Keratinocyte (primary cell): ENCODE data around the gene G6PC3. TPM values are rescaled to one million over a fixed set of nuclear protein-coding genes. Genes with fewer than 3 reads are reported as not detected.
A peak's percentile ranks its signal among the peaks of the same experiment; 100 is the strongest.
"Not testable (repeated sequence)": the region's sequence is repeated elsewhere in the genome, so short reads cannot be mapped to it uniquely, and the experiment has no call there.

Experiments
- DNase-seq: peaks from one replicate; pipeline ENCODE4 v3.0.0-alpha.2; 2011; ENCODE audit warnings: low read depth, missing footprints, low spot score
- FAIRE-seq: peaks from 2 replicates; lab custom pipeline; 2011; peaks lifted over from hg19 to GRCh38; lab: Jason Lieb, UNC
- H2AFZ ChIP-seq: 2 replicates; pipeline ENCODE4 v1.6.0; 2012; ENCODE audit warnings: low read length, control low read depth, inconsistent platforms; ENCODE audit not compliant: control insufficient read depth
- H3K27ac ChIP-seq: 2 replicates; pipeline ENCODE4 v1.5.1; 2011; ENCODE audit warnings: low read length; ENCODE audit not compliant: control insufficient read depth, insufficient read depth
- H3K27me3 ChIP-seq: 3 replicates; pipeline ENCODE4 v1.6.0; 2011; ENCODE audit warnings: low read length; ENCODE audit not compliant: control insufficient read depth, insufficient read depth; ENCODE audit errors: extremely low read depth
- H3K36me3 ChIP-seq, 2 experiments: 2 replicates in 1 of 2; 3 replicates in 1 of 2; pipeline ENCODE4 v1.5.1; 2011; ENCODE audit warnings: low read length in 2 of 2, mild to moderate bottlenecking in 1 of 2; ENCODE audit not compliant: control insufficient read depth in 2 of 2, insufficient read depth in 2 of 2; ENCODE audit errors: extremely low read depth in 1 of 2
- H3K4me1 ChIP-seq: 3 replicates; pipeline ENCODE4 v1.5.1; 2011; ENCODE audit warnings: low read length; ENCODE audit not compliant: control insufficient read depth, insufficient read depth; ENCODE audit errors: extremely low read depth
- H3K4me2 ChIP-seq: 3 replicates; pipeline ENCODE4 v1.6.0; 2011; ENCODE audit warnings: low read depth, low read length; ENCODE audit not compliant: control insufficient read depth, insufficient read depth; ENCODE audit errors: extremely low read depth
- H3K4me3 ChIP-seq, 3 experiments: fragments of 200-600 bp in 1 of 3; sonication (generic) in 1 of 3; 2 replicates in 2 of 3; 3 replicates in 1 of 3; pipeline ENCODE4 v1.5.1; 2011 to 2016; ENCODE audit warnings: low read length in 3 of 3, mild to moderate bottlenecking in 3 of 3, control low read depth in 2 of 3, inconsistent platforms in 1 of 3, low read depth in 1 of 3, mixed read lengths in 1 of 3, mixed run types in 1 of 3, moderate library complexity in 1 of 3; ENCODE audit not compliant: control insufficient read depth in 2 of 3, insufficient read depth in 2 of 3; ENCODE audit errors: extremely low read depth in 1 of 3
- H3K79me2 ChIP-seq: 2 replicates; pipeline ENCODE4 v1.6.0; 2012; ENCODE audit warnings: low read length; ENCODE audit not compliant: control insufficient read depth, insufficient read depth
- H3K9ac ChIP-seq: 3 replicates; pipeline ENCODE4 v1.6.0; 2011; ENCODE audit warnings: low read length; ENCODE audit not compliant: control insufficient read depth, insufficient read depth; ENCODE audit errors: extremely low read depth
- H3K9me1 ChIP-seq: 3 replicates; pipeline ENCODE4 v1.6.0; 2011; ENCODE audit warnings: low read length; ENCODE audit not compliant: control insufficient read depth, insufficient read depth; ENCODE audit errors: extremely low read depth
- H3K9me3 ChIP-seq: 2 replicates; pipeline ENCODE4 v1.5.1; 2012; ENCODE audit warnings: low read depth, low read length; ENCODE audit not compliant: control insufficient read depth
- H4K20me1 ChIP-seq: 3 replicates; pipeline ENCODE4 v1.6.0; 2011; ENCODE audit warnings: low read length; ENCODE audit not compliant: control insufficient read depth, insufficient read depth; ENCODE audit errors: extremely low read depth
- EZH2 ChIP-seq: IDR thresholded peaks from one replicate; pipeline ENCODE4 v1.6.1; 2012; ENCODE audit warnings: inconsistent platforms, mild to moderate bottlenecking, low read length, moderate library complexity
- dilution Hi-C: fragments of 300-500 bp; cut with MboI; formaldehyde crosslinking; loops from one replicate; pipeline ENCODE4 v1.7.0; 2020; ENCODE audit warnings: low sequenced_read_pairs; ENCODE audit not compliant: extremely low pct_ligation_motif_present
- polyA minus RNA-seq, 3 experiments: library from RNA; depleted of rRNA, polyadenylated mRNA; stranded (reverse); fragments of >200 nt; gene quantifications; 1 replicate in 1 of 3; 2 replicates in 1 of 3; 3 replicates in 1 of 3; pipeline ENCODE4 v1.2.3, GENCODE V29; 2011
- polyA plus RNA-seq, 5 experiments: library from polyadenylated mRNA; depleted of rRNA in 3 of 5; stranded (reverse) in 3 of 5; stranded (forward) in 1 of 5; unstranded in 1 of 5; fragments of >200 nt; gene quantifications; 1 replicate in 1 of 5; 2 replicates in 3 of 5; 3 replicates in 1 of 5; pipeline versions ENCODE4 v1.2.1 to v1.2.3, GENCODE V29; 2011 to 2012; ENCODE audit warnings: missing spikeins in 2 of 5, low read depth in 1 of 5, low replicate concordance in 1 of 5
- TF ChIP-seq, protein P1 (sequence below), 3 experiments: IDR thresholded peaks in 1 of 3; conservative IDR thresholded peaks in 1 of 3; optimal IDR thresholded peaks in 1 of 3; 2 replicates in 2 of 3; 3 replicates in 1 of 3; pipeline versions ENCODE3 to v1.5.1; 2011; ENCODE audit warnings: low read length in 3 of 3, mild to moderate bottlenecking in 3 of 3, moderate library complexity in 2 of 3, control low read depth in 1 of 3, inconsistent platforms in 1 of 3; ENCODE audit not compliant: insufficient read depth in 2 of 3; ENCODE audit errors: extremely low read depth in 1 of 3

Gene G6PC3, protein sequence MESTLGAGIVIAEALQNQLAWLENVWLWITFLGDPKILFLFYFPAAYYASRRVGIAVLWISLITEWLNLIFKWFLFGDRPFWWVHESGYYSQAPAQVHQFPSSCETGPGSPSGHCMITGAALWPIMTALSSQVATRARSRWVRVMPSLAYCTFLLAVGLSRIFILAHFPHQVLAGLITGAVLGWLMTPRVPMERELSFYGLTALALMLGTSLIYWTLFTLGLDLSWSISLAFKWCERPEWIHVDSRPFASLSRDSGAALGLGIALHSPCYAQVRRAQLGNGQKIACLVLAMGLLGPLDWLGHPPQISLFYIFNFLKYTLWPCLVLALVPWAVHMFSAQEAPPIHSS
- polyA plus RNA-seq (28.0 to 44.2 TPM (median 37.9 TPM) in 3 replicates), polyA minus RNA-seq (37.6 to 78.4 TPM (median 53.8 TPM) in 3 replicates)
- polyA plus RNA-seq (2011; ENCODE audit: low read depth): 1.1 TPM
- polyA plus RNA-seq (2011; cell fraction: cytosol; rRNA removed): 25.6 and 47.9 TPM in 2 replicates
- 31.1 and 39.6 TPM in 2 replicates for polyA plus RNA-seq (2011; cell fraction: nucleus; rRNA removed)
- polyA plus RNA-seq (2012; ENCODE audit: low replicate concordance): 24.7 and 39.9 TPM in 2 replicates
- 57.2 TPM for polyA minus RNA-seq (2011; cell fraction: cytosol; rRNA and poly(A)+ RNA removed)
- polyA minus RNA-seq (2011; cell fraction: nucleus; rRNA and poly(A)+ RNA removed): 19.8 and 23.8 TPM in 2 replicates

DNA sequence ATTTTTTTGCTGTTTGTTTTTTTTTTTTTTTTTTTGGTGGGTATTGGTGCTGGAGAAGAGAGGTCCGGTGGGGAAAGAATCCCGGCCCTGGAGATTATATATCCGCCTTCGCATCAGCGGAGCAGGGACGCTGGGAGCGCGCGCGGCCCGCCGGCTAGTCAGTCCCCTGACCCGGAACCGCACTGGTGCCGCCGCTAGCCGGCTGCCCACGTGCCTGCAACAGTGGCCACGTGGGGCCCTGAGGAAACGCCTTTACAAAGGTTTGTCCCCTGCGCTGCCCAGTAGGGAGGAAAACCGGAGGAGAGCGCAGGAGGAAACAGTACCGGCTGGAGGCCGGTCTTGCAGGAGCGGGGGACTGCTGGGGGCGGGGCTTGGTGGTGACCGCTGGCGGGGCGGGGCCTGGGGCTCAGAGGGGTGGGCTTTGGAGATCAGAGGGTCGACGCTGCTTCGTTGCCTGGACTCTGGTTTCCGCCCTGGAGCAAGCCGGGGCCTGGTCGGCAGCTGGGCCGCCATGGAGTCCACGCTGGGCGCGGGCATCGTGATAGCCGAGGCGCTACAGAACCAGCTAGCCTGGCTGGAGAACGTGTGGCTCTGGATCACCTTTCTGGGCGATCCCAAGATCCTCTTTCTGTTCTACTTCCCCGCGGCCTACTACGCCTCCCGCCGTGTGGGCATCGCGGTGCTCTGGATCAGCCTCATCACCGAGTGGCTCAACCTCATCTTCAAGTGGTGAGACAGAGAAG lies at the start of gene G6PC3:
TSS of gene G6PC3 (plus strand) at position 281 of the 743 bp plus-strand sequence. CDS start at position 512, 231 bp downstream.
- Histone ChIP-seq H3K79me2 (peaks cover 8% of the 10 kb centered on the region), H3K4me2 (peak within 1 kb of the TSS; percentile 52), H4K20me1 (no peaks in the 10 kb centered on the region), H3K4me3 (peak within 1 kb of the TSS; percentile 63 to 86 (median 70)), H3K27ac (peak within 1 kb of the TSS; percentile 81), H3K9me3 (no peaks in the 10 kb centered on the region), H2AFZ (peak within 1 kb of the TSS; percentile 85), H3K9ac (peak within 1 kb of the TSS; percentile 91), H3K36me3 (peaks cover 13% of the 10 kb centered on the region in 2 experiments), H3K4me1 (peaks cover 14% of the 10 kb centered on the region), H3K9me1 (no peaks in the 10 kb centered on the region), H3K27me3 (no peaks in the 10 kb centered on the region)
- FAIRE-seq (no peak), DNase-seq (peak; percentile 84)
- TF ChIP-seq, protein P1, sequence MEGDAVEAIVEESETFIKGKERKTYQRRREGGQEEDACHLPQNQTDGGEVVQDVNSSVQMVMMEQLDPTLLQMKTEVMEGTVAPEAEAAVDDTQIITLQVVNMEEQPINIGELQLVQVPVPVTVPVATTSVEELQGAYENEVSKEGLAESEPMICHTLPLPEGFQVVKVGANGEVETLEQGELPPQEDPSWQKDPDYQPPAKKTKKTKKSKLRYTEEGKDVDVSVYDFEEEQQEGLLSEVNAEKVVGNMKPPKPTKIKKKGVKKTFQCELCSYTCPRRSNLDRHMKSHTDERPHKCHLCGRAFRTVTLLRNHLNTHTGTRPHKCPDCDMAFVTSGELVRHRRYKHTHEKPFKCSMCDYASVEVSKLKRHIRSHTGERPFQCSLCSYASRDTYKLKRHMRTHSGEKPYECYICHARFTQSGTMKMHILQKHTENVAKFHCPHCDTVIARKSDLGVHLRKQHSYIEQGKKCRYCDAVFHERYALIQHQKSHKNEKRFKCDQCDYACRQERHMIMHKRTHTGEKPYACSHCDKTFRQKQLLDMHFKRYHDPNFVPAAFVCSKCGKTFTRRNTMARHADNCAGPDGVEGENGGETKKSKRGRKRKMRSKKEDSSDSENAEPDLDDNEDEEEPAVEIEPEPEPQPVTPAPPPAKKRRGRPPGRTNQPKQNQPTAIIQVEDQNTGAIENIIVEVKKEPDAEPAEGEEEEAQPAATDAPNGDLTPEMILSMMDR (optimal IDR thresholded peaks at IDR 0.05 in 1 of 3, IDR thresholded peaks at IDR 0.05 in 1 of 3, conservative IDR thresholded peaks at IDR 0.05 in 1 of 3; ENCODE audit: extremely low read depth in 1 of 3, insufficient read depth in 2 of 3, low read length in 3 of 3): peak in 1 of 3 experiments; percentile 3
- no peak for TF ChIP-seq EZH2
- dilution Hi-C loops: no loop called here

DNA sequence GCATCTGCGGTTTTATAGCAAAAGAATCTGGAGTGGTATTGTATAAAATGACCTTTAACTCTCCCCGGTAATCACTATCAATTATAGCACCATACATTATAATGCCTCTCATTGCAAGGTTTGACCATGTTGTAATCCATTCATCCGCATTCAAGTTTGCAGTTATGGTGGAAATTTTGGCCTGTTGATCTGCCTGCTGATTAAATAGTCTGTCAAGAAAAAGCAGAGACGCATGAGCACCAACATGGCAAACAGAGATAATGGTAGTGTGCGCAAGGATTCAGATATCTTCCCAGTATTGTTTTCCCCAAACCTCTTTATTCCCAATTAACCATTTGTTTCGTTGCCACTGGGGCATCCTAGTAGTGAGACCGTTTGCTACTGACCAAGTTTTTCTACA lies 49.3 kb upstream of the G6PC3 start:
- H3K9me3 ChIP-seq, DNase-seq, H4K20me1 ChIP-seq, H3K9ac ChIP-seq, H3K79me2 ChIP-seq, H3K27ac ChIP-seq, H3K27me3 ChIP-seq, H2AFZ ChIP-seq, FAIRE-seq, H3K4me2 ChIP-seq, H3K4me3 ChIP-seq, H3K9me1 ChIP-seq, dilution Hi-C loops, H3K4me1 ChIP-seq: not testable (repeated sequence)
- peaks cover 11 to 13% of the 10 kb centered on the region in 2 experiments for H3K36me3 ChIP-seq
